RWPE1 (cell line): Measurements from ENCODE around the gene FANCD2OS.
"Not testable (repeated sequence)": the region's sequence is repeated elsewhere in the genome, so short reads cannot be mapped to it uniquely, and the experiment has no call there.

Source experiments
- CTCF ChIA-PET: fragments of 350-600 bp; sonication (Branson Sonifier 250); formaldehyde crosslinking; extraction: SDS; loops from one replicate; lab custom pipeline; 2021; lab: Yijun Ruan, JAX
- POLR2A ChIA-PET: fragments of 400-600 bp; formaldehyde crosslinking; extraction: SDS; loops from one replicate; lab custom pipeline; 2020; ENCODE audit warnings: antibody characterized with exemption; ENCODE audit not compliant: low non-redundant PET; lab: Yijun Ruan, JAX
- DNase-seq: peaks from one replicate; pipeline ENCODE4 v3.0.0; 2012; ENCODE audit warnings: low spot score
- H3K27ac ChIP-seq: fragments of 450-650 bp; 2 replicates; pipeline ENCODE4 v1.5.1; 2017
- TF ChIP-seq, protein P1 (sequence below): fragments of 450-650 bp; conservative IDR thresholded peaks from 2 replicates; pipeline ENCODE4 v1.5.1; 2017; ENCODE audit warnings: low read depth, mild to moderate bottlenecking

Gene FANCD2OS

DNA sequence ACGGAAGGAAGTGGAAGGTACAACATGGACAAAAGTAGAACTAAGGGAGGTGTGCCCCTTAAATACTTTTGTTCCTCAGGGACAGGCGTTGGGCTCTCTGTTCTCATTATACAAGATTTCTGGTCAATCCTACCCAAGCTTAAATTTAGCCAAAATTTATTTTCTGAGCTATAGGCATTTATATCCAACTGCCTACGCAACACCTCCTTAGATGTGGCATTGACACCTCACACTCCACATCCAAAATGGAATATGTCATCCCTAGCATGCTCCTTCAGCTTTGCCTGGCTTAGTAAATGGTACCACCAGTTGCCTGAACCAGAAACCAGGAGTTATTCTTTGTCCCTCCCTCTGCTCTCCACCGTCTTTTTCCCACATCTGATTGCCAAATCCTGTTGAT is 26.2 kb downstream of the FANCD2OS start:
- ChIA-PET CTCF (no interaction called here), POLR2A (no interaction called here)
- TF ChIP-seq, protein P1, sequence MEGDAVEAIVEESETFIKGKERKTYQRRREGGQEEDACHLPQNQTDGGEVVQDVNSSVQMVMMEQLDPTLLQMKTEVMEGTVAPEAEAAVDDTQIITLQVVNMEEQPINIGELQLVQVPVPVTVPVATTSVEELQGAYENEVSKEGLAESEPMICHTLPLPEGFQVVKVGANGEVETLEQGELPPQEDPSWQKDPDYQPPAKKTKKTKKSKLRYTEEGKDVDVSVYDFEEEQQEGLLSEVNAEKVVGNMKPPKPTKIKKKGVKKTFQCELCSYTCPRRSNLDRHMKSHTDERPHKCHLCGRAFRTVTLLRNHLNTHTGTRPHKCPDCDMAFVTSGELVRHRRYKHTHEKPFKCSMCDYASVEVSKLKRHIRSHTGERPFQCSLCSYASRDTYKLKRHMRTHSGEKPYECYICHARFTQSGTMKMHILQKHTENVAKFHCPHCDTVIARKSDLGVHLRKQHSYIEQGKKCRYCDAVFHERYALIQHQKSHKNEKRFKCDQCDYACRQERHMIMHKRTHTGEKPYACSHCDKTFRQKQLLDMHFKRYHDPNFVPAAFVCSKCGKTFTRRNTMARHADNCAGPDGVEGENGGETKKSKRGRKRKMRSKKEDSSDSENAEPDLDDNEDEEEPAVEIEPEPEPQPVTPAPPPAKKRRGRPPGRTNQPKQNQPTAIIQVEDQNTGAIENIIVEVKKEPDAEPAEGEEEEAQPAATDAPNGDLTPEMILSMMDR, result no peak
- DNase-seq, result no peak
- H3K27ac ChIP-seq, result no peak overlapping the region

DNA sequence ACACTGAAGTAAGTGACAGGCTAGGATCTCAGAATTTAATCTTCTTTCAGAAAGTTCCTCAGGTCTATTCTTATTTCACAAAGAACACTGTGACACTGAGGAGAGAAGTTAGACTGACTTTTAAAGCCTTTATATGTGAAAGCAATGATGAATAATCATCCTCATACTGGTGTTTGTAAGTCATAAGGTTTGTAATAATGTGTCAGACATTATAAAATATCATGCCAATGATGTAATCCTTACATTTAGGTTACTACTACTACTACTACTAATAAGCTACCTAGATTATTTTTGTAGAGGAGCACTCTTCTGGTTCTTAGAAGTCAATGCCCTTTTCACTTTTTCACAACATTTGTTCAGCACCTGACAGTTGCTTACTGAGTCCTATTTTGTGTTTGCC is 33.4 kb downstream of the FANCD2OS start:
- POLR2A ChIA-PET, result no interaction called here
- CTCF ChIA-PET, result no interaction called here

DNA sequence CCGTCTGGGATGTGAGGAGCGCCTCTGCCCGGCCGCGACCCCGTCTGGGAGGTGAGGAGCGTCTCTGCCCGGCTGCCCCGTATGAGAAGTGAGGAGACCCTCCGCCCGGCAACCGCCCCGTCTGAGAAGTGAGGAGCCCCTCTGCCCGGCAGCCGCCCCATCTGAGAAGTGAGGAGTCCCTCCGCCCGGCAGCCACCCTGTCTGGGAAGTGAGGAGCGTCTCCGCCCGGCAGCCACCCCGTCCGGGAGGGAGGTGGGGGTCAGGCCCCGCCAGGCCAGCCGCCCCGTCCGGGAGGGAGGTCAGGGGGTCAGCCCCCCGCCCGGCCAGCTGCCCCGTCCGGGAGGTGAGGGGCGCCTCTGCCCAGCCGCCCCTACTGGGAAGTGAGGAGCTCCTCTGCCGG is 38.0 kb downstream of the FANCD2OS start:
- H3K27ac ChIP-seq, POLR2A ChIA-PET, DNase-seq, CTCF ChIA-PET: not testable (repeated sequence)

More for the DNA sequence above, 33.4 kb downstream of the FANCD2OS start:
- DNase-seq, result no peak
- TF ChIP-seq, protein P1, result no peak
- H3K27ac ChIP-seq, result no peak overlapping the region

DNA sequence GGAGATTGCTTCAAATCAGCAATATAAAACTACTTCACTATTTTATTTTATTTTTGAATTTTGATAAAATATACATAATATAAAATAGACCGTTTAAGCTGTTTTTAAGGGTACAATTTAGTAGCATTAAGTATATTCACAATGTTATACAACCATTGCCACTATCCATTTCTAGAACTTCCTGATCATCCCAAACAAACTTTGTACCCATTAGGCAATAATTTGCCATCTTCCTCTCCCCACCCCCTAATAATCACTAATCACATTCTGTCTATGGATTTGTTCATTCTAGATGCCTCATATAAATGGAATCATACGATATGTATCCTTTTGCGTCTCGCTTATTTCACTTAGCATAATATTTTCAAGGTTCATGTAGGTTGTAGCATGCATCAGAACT is 53.0 kb downstream of the FANCD2OS start:
- no peak for DNase-seq
- TF ChIP-seq, protein P1, result no peak
- CTCF ChIA-PET, result interaction anchor here (0.6 kb wide), 1 partner anchor 339 kb away, joined by 3 read pairs; no protein-coding TSS in a partner anchor
- H3K27ac ChIP-seq, result no peak overlapping the region
- POLR2A ChIA-PET, result no interaction called here
